ENCODE measurements around the gene GPR107.

DNA sequence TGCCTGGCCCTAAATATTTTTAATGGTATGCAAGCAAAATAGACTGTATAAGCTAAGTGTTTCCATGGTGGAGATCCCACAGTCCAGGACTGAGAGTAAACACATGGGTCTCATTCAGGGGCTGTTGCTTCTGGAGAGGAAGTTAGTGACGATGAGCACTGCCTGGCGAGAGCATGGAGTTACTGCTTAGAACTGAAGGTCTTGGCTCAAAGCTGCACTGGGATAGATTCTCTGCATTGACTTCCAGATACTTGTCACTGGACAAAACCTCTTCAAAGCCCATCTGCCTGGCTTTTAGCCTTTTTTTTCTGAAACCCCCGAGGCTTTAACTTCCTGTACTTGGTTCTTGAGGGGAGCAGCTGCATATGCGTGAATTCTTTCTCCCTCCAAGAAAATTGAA lies 39.2 kb downstream of the GPR107 start:
- TF ChIP-seq, protein P1, sequence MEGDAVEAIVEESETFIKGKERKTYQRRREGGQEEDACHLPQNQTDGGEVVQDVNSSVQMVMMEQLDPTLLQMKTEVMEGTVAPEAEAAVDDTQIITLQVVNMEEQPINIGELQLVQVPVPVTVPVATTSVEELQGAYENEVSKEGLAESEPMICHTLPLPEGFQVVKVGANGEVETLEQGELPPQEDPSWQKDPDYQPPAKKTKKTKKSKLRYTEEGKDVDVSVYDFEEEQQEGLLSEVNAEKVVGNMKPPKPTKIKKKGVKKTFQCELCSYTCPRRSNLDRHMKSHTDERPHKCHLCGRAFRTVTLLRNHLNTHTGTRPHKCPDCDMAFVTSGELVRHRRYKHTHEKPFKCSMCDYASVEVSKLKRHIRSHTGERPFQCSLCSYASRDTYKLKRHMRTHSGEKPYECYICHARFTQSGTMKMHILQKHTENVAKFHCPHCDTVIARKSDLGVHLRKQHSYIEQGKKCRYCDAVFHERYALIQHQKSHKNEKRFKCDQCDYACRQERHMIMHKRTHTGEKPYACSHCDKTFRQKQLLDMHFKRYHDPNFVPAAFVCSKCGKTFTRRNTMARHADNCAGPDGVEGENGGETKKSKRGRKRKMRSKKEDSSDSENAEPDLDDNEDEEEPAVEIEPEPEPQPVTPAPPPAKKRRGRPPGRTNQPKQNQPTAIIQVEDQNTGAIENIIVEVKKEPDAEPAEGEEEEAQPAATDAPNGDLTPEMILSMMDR (conservative IDR thresholded peaks at IDR 0.05) = no peak
- no peak for TF ChIP-seq EZH2 (IDR thresholded peaks at IDR 0.05; ENCODE audit: low read depth)

Measured in PC-9 (cell line).